Fibroblast of peridontal ligament (primary cell): ENCODE measurements around the gene POLR2F.
"Not testable (repeated sequence)": the region's sequence is repeated elsewhere in the genome, so short reads cannot be mapped to it uniquely, and the experiment has no call there.

Experiments
- DNase-seq: peaks from one replicate; pipeline ENCODE4 v3.0.0-alpha.2; 2010; ENCODE audit errors: extremely low read depth

The POLR2F gene

GRCh38 chr22:37953062-37953436 lies 450 bp upstream of the POLR2F start:
- no peak for DNase-seq

GRCh38 chr22:37954686-37955085 lies 1.2 kb downstream of the POLR2F start:
- DNase-seq, result no peak

DNA sequence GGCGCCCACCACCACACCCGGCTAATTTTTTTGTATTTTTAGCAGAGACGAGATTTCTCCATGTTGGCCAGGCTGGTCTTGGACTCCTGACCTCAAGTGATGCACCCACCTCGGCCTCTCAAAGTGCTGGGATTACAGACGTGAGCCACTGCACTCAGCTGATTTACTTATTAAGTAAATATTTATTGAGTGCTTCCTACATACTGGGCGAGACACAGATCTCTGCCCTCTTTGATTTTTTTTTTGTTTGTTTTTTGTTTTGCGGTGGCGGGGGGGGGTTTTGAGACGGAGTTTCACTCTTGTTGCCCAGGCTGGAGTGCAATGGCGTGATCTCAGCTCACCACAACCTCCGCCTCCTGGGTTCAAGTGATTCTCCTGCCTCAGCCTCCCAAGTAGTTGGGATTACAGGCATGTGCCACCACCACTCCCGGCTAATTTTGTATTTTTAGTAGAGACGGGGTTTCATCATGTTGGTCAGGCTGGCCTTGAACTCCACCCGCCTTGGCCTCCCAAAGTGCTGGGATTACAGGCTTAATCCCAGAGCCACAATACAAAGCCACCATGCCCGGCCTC lies 2.4 kb downstream of the POLR2F start:
- DNase-seq, result not testable (repeated sequence)

DNA sequence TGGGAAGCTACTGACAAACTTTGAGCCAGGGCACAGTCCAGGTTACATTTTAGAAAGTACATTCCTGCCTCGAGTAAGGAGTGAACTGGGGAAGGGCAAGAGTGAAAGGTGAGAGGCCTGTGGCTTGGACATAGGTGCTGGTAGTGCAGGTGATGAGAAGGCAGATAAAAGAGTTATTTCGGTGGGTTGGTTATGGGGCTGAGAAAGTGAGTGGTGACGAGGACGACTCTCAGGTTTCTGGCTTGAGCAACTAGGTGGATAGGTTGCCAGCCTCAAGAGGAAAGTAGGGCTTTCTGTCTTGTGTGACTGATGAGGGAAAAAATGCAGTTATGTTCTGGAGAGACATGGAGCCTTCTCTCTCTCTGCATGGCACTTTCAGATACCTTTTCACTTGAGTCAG lies 3.7 kb downstream of the POLR2F start:
- DNase-seq, result no peak

DNA sequence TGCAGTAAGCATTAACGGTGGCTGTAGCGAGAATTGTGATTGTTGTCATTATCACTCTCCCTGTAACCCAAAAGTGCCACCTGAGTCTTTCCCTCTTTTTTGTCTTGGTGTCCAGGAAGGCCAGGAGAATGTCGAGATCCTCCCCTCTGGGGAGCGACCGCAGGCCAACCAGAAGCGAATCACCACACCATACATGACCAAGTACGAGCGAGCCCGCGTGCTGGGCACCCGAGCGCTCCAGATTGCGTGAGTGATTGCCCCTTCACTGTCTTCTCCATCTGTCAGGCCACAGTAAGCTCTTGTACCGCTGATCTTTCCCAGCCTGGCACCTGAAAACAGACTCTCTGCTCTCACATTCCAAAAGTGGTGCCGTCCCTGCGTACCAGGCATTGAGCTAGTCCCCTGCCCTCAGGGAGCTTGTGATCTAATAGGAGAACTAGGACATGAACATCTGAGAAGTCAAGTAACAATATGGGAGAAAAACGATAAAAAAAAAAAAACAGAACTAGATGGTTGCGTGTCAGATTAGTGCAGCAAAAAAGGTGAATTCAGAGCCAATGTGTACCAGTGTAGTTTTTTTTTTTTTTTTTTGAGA lies 5.8 kb downstream of the POLR2F start:
- DNase-seq, result no peak

DNA sequence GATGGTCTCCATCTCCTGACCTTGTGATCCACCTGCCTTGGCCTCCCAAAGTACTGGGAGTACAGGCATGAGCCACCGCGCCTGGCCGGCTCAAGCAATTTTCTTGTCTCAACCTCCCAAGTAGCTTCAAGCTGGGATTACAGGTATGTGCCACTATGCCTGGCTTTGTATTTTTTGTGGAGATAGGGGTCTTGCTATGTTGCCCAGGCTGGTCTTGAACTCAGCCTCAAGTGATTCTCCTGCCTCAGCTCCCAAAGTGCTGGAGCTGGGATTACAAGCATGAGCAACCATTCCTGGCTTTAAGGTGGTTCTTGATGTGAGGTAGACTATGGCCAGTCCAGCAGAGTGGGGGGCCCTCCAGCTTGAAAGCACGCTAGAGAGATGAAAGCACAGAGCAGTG lies 7.6 kb downstream of the POLR2F start:
- DNase-seq, result no peak

DNA sequence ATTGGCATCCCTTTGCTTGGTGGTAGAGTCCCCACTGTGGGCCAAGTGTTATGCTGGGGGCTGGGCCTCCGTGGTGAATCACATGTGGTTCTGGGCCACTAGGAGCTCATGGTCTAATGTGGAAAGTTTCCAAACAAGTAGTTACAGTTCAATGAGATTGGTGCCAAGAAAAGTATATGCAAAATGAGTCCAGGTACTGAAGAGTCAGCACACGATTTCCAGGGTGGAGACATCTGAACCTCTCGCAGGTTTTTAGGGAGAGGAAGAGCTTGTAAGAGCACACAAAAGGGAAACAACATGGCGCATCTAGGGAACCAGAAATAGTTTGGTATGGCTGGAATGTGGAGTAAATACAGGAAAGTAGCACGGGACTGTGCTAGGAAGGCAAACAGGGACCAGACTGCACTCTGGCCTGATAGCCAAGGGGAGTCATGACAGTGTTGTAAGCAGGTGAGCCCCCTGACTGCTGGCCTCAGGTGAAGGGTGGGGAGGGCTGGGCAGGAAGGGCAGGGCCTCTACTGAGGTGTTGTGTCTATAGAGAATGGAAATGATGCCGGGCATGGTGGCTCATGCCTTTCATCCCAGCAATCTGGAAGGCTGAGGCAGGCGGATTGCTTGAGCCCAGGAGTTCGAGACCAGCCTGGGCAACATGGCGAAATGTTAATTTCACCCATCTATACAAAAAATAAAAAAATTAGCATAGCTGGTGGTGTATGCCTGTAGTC lies 12.6 kb downstream of the POLR2F start:
- DNase-seq, result peak; percentile 13

DNA sequence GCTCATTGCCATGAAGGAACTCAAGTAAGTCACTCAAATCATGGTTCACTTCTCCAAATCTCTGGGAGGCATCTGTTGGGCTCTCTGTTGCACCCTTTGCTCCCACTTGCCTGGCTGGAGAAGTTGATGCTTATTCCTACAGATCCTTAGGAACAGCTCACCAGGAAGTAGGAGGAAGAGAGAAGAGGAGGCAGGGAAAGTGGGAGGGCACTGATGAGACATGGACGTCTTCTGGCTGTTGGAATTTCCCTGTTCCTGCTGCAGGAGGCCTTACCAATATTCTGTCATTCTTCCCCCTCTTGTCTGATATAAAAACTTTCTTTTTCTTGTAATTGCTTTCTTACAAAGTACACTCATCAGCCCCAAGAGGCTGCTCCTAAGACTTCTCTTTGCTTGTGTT lies 13.6 kb downstream of the POLR2F start:
- no peak for DNase-seq

GRCh38 chr22:37967637-37968451 lies 14.3 kb downstream of the POLR2F start:
- no peak for DNase-seq

DNA sequence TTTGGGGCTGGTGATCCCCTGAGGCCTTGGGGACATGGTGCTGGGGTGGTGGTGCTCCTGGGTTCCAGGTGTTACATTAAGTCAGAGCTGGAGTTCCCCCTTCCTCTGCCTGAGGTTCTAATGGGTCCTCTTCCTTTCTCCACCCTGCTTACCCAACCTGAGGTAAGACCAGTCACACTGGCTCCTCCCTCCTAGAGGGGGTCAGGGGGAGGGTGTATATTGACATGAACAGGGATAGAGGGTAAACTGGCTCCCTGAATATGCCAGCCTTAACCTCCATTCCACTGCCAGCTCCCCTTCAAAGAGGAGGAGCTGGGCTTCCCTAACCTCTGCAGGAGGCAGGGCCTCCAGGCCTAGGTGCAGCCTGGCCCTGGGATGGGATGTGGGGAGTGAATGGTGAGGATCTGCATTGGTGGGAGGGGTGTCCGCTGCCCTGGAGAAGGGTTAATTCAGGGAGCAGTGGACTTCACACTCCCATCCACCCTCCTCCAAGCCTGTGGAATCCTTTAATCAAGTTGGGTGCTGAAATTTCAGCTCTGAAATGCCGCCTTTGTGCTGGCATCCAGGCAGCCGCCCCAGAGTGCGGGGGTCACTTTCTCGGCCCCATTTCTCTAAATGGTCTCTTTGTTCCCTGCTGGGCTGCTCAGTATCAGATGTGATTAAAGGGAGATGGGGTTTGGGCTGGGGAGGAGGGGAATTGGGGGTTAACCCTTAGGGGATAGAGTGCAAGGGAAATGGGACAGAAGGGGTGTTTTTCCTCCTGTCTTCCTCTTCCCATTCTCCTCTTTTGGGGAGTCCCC lies 15.2 kb downstream of the POLR2F start:
- DNase-seq, result no peak

GRCh38 chr22:37970864-37971263 lies 17.4 kb downstream of the POLR2F start:
- DNase-seq, result no peak

- DNase-seq, result no peak
Observed at GRCh38 chr22:37971475-37972434, 18.3 kb downstream of the POLR2F start.

- DNase-seq, result no peak
Observed at GRCh38 chr22:37972527-37972926, 19.0 kb downstream of the POLR2F start.

DNA sequence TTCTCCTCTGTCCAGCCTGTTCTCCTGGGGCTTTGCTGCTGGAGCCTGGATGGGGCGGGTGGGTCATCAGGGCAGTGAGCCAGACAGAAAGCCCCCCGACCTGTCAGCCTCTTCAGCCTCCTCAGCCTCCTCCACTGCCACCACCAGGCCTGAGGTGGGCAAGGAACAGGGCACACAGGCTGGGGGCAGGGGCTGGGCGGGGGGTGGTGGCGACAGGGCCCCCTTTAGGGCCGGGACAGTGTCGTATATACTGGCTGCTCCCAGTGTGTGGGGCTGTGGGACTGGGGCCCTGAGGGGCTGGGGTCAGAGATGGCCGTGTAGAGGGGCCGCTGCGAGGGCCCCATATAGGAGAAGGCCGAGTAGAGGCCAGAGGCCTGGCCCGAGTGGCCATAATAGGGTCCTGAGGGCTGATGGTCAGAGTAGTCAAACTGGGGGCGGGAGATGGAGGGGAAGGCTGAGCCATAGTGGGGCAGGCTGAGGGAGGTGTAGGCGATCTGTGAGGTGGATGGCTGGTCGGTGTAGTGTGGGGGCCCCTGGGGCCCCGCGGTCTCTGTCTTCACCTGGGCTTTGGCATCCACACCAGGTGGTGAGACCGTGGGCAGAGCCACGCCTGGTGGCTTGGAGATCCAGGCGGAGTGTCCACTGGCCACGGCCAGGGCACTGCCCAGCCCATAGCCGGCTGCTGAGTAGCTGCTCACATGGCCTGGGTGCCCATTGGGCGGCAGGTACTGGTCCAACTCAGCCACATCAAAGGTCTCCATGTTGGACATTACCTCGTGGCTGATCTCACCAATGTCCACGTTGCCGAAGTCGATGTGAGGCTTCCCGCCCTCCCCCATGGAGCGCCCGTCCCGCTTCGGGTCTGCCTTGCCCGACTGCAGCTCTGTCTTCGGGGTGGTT lies 20.0 kb downstream of the POLR2F start:
- no peak for DNase-seq

DNA sequence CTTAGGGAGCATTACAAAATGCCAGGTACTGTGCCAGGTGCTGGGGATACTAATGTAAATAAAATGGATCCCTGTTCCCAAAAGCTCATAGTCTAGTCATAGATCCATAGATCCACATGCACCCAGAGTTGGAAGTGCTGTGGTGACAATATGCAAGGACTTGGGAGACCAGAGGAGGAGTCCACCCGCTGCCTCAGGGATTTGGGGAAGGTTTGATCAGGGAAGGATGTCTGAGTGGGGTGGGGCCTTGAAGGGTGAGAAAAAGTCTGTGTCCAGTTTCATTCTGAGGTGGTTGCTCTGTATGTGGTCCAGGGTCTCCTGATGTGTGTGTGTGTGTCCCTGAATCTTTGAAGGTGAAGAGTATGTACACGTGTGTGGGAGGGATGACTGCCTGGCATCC lies 21.7 kb downstream of the POLR2F start:
- DNase-seq, result no peak

DNA sequence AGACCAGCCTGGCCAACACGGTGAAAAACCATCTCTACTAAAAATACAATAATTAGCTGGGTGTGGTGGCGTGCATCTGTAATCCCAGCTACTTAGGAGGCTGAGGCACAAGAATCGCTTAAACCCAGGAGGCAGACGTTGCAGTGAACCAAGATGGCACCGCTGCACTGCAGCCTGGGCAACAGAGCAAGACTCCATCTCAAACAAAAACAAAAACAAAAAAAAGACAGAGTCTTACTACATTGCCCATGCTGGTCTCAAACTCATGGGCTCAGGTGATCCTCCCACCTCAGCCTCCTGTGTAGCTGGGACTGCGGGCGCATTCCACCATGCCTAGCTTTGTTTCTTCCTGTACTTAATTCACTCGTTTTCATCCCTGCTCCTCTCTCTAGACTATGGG lies 22.5 kb downstream of the POLR2F start:
- not testable (repeated sequence) for DNase-seq

DNA sequence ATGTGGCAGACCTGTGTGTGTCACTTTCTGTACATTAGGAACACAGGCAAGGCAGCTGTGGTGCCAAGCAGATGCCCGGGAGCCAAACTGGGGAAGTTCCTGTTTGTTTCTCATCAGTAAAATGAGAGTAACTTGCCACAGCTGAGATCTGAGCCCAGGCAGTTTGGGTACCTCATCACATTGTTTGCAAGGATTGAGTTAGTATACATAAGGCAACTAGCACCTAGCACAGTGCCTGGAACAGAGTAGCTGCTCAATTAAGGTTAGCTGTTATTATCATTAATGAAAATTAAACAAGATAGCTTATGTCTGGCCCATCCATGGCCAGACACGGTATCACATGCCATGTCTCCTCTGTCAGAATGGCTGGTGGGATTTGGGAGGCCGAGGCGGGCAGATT lies 23.0 kb downstream of the POLR2F start:
- DNase-seq, result no peak

DNA sequence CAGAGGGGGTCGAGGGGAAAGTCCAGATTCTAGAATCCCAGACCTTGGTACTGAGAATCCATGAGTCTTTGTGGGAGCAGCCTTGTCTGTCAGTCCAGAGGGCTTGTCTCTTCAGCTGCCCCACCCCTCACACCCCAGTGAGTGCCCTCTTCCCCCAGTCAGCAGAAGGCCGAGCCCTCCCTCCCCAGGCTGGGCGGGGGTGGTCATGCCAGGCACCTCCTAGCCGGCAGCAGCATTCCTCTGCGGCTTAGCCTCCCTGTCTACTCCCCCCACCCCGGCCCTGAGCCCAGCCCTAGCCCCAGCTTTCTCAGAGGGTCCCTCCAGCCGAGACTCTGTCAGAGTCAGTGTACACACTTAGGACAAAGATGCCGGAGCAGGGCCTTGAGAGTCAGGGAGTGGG lies 26.3 kb downstream of the POLR2F start:
- no peak for DNase-seq

DNA sequence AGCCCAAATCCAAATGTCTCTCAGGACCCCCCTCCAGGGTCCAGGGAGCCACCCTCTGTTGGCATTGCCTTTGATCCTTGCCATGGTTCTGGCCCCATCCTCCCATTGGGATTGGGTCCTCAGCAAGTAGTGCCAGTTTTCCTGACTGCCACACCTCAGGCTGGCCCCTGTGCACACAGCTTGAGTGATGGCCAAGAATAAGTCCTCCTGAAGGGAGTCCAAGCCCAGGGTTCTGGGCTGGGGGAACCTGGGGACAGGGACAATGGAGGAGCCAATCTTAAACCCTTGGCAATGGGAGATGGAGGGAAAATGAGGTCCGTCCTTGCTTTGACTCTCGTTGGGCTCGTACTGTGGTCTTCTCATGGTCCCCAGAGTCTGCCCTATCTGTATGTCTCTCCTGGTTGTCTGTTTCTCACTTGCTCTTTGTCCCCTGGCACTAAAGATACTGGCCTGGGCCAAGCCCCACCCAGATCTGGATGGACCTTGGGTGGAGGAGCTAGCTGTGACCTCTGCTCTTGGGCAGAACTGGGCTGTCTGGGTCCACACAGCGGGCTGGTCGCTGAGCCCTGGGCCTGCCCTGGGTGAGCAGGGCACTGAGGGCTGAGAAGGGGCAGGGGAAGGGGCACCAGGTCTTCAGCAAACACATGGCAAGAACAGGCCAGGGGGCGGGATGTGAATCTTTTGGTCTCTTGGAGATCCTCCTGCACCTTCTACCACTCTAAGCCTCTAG lies 27.9 kb downstream of the POLR2F start:
- DNase-seq, result no peak
